Measurements from ENCODE around the gene DTNA.

DTNA gene

GRCh38 chr18:34773378-34773777 is 63.3 kb downstream of the DTNA start:
- no peak for DNase-seq

DNA sequence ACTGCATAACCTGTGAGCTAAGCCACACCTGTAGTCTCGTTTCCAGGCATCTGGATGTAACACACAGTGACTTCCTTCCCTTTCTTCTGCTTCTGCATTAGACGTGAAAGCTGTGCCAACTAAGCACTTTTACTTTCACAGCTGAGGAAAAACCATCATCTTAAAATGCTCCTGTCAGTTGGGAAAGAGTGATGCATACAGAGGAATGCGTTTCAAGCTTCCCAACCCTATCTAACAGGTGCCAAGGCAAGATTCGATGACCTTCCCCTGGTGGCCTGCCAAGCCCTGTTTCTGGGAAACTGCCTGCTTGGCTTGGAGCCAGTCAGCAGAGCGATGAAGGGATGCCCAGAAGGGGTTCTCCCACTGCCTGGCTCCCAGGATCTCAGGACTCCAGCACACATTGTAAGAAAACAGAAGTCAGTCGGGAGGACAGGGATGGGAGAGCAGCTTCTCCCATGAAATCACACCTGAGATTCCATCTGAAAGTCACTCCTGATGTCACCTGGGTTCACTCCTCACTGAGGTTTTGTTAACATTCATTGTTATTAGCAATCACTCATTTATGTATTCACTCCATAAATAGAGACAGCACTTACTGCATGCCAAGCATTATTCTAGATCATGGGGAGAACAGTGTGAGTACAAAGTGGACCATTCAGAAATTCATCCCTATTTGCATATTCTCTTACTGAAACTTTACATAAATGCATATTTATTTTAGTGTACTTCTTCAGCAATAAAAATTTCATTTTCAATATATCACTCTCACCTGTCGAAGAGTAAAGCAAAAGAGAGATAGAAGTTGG is 64.1 kb downstream of the DTNA start:
- no peak for DNase-seq

DNA sequence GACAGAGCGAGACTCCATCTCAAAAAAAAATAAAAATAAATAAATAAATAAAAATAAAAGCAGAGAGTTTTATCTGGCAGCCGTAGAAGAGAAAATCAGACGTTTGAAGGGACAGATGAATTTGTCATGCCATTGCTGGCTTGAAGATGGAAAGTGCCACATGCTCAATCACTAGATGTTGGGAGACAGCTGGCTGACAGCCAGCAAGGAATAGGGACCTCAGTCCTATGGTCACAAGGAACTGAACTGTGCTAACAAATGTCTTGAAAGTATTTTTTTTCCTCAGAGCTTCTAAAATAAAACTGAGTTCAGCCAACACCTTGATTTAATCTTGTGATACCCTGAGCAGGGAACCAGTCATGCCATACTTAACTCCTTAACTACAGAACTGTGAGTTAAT is 65.4 kb downstream of the DTNA start:
- no peak for DNase-seq

DNA sequence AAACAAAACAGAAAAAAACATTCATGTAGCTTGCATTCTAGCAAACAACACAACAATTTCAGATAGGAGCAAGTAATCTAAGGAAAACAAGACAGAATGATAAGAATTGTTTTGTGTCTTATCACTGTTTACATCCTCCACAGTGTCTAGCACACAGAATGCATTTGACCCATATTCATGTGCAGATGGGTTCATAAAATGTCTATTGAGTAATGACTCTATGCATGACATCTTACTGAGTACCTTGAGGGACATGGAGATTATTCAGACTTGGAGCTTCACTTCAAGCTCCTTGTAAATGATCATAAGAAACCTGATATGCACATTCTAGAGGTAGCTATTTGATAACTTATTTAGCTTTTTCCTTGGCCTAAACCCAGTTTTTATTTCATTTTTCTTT is 69.0 kb downstream of the DTNA start:
- DNase-seq: no peak

GRCh38 chr18:34780856-34781255 is 70.8 kb downstream of the DTNA start:
- no peak for DNase-seq

DNA sequence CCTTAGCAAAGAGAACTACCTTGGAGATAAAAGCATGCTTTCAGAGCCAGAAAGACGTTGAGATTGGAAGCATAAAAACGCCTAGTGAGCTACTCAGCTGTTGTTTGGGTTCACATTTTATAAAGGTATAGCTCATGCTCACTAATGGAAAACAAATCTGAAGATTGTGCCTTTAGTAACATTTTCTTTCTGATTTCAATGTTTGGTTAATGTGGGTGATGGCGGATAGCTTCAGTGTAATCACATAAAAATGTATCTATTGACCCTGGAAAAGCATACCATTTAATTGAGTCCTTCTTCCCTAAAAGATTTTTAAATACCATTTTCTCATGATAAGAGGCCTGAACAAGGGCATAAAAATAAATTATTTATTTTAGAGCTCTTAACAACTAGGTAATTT is 73.4 kb downstream of the DTNA start:
- no peak for DNase-seq

DNA sequence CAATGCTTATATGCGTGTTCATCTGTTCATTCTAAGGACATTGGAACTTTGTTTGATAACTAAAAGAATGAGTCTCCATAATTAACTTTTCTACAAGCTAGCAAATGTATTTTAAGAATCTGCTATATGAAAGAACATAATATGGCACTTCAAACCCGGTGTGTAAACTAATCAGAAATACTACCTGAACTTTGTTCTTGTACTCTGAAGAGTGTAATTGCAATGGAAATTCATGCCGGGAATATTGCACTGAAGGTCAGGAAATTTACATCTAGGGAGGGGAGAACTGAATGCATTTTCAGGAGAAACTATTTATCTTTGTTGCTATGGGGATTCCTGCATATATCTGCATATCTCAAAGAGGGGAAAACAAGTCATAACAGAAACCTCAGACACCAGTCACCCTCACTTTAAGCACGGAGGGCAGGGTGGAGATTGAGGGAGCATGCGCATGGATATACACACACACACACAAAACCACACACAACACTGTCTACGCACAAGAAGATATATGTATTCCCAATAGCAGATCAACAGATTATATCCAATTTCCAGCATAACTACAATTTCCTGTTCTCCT is 76.2 kb downstream of the DTNA start:
- DNase-seq: no peak

- DNase-seq: peak; percentile 5
Measured at GRCh38 chr18:34787931-34788532, 77.9 kb downstream of the DTNA start.

DNA sequence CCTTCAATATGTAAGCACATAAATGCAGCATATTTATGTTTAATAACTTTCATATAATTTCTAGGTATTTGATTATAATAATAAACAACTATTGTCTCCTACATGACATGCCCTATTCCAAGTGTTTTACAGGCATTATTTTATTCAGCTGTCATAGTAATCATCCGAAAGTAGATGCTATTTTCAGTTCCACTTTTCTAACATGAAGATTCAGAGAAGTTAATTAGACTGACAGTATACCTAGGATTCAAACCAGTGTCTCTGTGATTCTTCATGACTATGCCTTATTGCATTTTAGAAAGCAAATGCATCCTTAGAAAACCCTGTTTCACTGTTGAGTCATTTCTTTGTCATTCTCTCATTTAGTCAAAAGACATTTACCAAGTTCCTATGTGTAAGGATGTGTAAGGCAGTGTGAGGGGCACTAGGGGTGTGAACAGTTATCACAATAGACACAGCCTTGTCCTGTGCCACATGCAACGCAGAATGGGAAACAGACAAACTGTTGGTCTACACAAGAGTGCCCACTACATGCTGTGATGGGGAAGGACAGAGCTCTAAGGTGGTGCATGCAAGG is 79.8 kb downstream of the DTNA start:
- DNase-seq: no peak

DNA sequence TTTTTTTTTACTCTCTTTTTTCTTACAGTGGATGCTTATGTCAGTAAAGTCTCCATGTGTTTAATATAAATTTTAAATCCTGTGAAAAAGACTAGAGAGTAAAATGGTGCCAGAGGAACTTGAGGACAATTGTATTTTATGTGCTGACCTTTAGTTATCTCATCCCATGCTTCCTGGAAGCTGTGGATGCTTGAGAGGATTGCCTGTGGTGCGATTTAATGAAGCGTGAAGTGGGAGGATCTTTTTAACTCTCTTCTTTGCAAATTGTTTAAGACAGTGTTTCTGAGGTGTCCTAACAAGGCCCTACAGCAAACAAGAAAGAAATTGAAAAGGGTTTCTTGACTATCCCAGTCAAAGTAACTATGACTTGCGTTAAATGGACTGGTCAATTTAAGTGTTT is 84.2 kb downstream of the DTNA start:
- no peak for DNase-seq

- DNase-seq: no peak
Measured at GRCh38 chr18:34795070-34795732, 85.1 kb downstream of the DTNA start.

DNA sequence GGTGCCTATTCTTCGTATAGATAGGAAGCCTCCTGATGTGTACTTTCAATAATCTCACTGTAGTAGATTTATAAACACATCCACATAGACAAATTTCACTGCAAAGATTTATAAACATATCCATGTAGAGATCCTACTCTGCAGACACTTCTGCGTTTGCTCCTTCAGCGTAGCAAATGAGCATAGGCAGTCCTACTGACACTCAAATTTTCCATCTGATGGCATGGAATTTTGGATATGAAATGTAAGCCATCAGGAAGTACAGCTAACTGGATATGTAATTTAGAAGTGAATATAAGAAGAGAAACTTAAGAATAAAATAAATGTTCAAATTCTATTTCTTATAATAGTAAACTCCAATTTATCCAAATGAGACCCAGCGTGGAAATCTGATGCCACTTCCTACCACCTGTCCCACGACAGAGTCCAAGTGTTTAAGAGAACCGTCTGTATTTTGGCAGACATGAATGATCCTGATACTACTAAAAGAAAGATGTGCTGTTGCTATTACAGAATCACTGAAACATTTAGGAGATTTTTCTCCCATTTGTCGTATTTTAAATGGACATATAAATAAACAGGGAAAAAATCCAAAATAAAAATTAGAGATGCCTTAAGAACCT is 86.0 kb downstream of the DTNA start:
- DNase-seq: no peak

DNA sequence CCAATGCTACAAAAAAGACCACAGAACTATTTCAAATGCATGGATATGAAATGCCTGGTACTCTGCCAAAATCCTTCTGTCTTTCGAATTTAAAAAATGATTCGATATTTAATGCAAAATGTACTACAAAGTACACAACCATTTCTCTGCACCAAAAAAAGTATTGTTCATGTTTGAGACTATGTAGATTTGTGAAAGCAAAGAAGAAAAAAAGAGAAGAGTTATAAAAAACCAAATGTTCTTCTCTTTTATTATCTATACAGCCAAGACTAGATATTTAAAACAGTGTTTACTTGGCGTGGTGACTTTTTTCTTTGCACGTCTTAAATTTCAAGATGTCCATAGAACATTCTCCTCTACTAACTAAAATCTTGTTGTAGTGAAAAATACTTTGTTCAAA is 89.2 kb downstream of the DTNA start:
- DNase-seq: no peak

DNA sequence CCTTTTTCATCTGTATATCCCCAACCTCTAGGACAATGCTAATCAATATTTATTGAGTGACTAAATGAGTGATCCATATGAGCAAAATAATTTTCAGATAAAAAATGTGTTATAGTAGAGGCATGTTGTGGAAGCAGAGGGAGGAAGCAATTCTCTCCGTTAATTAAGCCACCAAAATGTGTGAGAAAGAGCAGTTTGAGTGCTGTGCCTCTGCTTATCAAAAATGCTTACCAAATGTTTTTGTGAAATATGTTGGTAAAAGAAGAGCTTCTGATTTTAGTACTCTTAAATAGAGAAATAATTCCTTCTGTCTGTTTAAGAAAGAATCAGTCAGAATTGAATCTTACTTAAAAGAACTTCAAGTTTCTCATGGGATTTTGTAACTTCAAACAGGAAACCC is 90.3 kb downstream of the DTNA start:
- DNase-seq: no peak

- DNase-seq: no peak
Measured at GRCh38 chr18:34801774-34802173, 91.7 kb downstream of the DTNA start.

GRCh38 chr18:34802959-34803358 is 92.9 kb downstream of the DTNA start:
- no peak for DNase-seq

- DNase-seq: no peak
Measured at GRCh38 chr18:34803877-34804400, 93.8 kb downstream of the DTNA start.

- no peak for DNase-seq
Measured at GRCh38 chr18:34805103-34805877, 95.2 kb downstream of the DTNA start.

DNA sequence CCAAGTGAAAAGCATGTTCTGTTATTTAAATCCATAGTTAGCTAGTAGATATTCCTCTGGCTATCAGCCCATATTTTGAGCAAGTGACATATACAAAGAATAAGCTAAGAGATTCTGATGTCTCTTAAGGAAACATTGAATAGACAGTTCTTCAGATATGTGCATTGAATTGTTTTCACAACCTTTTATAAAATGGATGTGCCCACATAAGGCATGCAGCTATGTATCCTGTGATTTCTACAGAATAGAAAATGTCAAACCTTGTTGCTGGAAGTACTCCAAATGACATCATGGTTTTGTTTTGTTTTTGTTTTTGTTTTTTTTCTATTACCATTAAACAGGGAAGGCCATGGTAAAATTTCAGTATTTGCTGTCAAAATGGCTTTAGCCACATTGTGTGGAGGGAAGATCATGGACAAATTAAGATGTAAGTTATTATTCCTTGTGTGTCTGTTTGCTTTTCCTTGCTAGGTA is 95.8 kb downstream of the DTNA start:
- DNase-seq: no peak

DNA sequence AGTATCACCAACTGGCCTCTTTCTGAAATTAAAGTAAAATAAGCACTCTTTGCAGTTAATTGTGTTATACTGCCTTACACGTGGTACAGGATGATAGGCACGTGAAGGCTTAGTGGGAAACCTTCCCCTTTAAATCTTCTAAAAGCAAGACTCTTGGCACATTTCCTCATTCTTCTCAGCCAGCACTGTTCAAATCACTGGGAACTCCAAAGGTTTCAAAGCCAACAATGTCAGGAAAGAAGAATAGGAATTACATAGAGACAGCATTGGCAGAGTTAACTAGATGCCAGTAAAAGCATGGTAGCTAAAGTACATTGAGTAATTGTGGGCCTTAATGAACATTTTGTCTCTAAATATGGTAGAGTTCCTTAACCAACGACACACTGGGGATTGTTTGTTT is 96.4 kb downstream of the DTNA start:
- no peak for DNase-seq

- no peak for DNase-seq
Measured at GRCh38 chr18:34807106-34807796, 97.2 kb downstream of the DTNA start.
